Measurements from ENCODE around the gene RAF1.

Gene RAF1

DNA sequence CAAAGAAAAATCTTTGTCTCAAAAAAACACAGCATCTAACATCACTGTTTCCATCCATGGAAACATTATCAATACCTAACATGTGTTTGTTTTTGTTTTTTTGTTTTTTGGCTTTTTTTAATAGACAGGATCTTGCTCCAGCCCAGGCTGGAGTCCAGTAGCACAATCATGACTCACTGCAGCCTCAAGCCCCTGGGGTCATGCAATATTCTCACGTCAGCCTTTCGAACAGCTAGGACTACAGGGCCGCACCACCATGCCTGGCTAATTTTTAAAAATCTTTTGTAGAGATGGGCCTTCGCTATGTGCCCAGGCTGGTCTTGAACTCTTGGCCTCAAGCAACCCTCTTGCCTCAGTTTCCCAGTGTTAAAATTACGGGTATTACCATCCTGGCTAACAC, 52.8 kb downstream of the RAF1 start:
- ChIA-PET CTCF (no interaction called here), POLR2A (ENCODE audit: low non-redundant PET) (no interaction called here)
- H3K27ac ChIP-seq = no peak overlapping the region
- TF ChIP-seq CTCF (conservative IDR thresholded peaks at IDR 0.05; ENCODE audit: low read depth) = no peak
- no peak for DNase-seq (ENCODE audit: low spot score)

DNA sequence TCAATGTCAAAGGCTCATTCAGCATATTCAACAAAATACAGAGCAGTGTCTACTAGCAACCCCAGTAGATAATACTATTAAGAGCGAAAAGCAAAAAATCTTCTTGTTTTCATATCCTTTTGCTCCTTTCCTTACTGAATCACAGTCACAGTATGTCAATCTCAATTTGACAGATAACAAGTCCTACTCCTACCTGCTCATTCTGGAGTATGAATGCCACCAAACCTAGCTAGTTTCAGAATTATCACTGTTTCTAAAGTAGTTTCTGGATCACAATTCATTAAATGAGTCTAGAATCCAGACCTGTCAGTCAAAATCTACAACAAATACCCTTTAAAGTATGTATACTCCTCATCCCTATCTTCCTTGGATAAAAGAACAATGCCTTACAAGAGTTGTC, 55.5 kb downstream of the RAF1 start:
- POLR2A ChIA-PET (ENCODE audit: low non-redundant PET) = no interaction called here
- no peak for TF ChIP-seq CTCF (conservative IDR thresholded peaks at IDR 0.05; ENCODE audit: low read depth)
- DNase-seq (ENCODE audit: low spot score) = no peak
- CTCF ChIA-PET = no interaction called here
- no peak overlapping the region for H3K27ac ChIP-seq

GRCh38 chr3:12603969-12604368, 59.9 kb downstream of the RAF1 start:
- DNase-seq (ENCODE audit: low spot score) = no peak
- ChIA-PET CTCF (no interaction called here), POLR2A (ENCODE audit: low non-redundant PET) (no interaction called here)

DNA sequence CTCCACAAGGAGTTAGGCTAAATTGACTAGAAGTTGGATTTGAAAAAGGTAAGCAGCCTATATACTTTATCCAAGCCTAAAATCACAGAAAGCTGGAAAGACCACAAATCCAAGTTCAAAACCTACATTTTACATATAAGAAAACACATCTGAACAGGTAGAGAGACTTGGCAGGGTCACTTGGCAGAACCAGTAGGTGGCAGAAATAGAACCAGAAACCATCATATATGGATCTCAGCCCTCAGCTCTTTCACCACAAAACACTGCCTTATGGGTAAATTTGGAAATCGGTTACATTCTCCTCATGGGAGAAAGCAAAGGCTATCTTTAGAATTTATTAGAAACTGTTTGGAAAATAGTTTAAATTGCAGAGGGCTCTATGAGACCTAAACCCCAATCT, 62.8 kb downstream of the RAF1 start:
- no peak overlapping the region for H3K27ac ChIP-seq
- POLR2A ChIA-PET (ENCODE audit: low non-redundant PET) = no interaction called here
- CTCF ChIA-PET = interaction anchor here (0.6 kb wide), 1 partner anchor 13 kb away, joined by 3 read pairs; no protein-coding TSS in a partner anchor
- TF ChIP-seq CTCF (conservative IDR thresholded peaks at IDR 0.05; ENCODE audit: low read depth) = no peak
- DNase-seq (ENCODE audit: low spot score) = no peak

More at GRCh38 chr3:12603969-12604368, 59.9 kb downstream of the RAF1 start:
- TF ChIP-seq CTCF (conservative IDR thresholded peaks at IDR 0.05; ENCODE audit: low read depth) = no peak
- no peak overlapping the region for H3K27ac ChIP-seq

GRCh38 chr3:12598890-12599289, 65.0 kb downstream of the RAF1 start:
- CTCF ChIA-PET = no interaction called here
- POLR2A ChIA-PET (ENCODE audit: low non-redundant PET) = no interaction called here
- H3K27ac ChIP-seq = no peak overlapping the region
- no peak for DNase-seq (ENCODE audit: low spot score)
- TF ChIP-seq CTCF (conservative IDR thresholded peaks at IDR 0.05; ENCODE audit: low read depth) = no peak

- no peak overlapping the region for H3K27ac ChIP-seq
- POLR2A ChIA-PET (ENCODE audit: low non-redundant PET) = interaction anchor here (0.6 kb wide), 1 partner anchor 15 kb away, joined by 9 read pairs; no protein-coding TSS in a partner anchor
- DNase-seq (ENCODE audit: low spot score) = no peak
- CTCF ChIA-PET = no interaction called here
- no peak for TF ChIP-seq CTCF (conservative IDR thresholded peaks at IDR 0.05; ENCODE audit: low read depth)
These were observed 70.4 kb downstream of the RAF1 start for GRCh38 chr3:12593473-12593872.

Measured in RWPE1 (cell line).